HepG2 (cell line): ENCODE results near the gene LBX2. TPM values are rescaled to one million over a fixed set of nuclear protein-coding genes. Genes with fewer than 3 reads are reported as not detected.
A peak's percentile ranks its signal among the peaks of the same experiment; 100 is the strongest.

Source experiments
- ATAC-seq: fragments of 200-7000 bp; cut with Tn5 transposase; 3 replicates; pipeline ENCODE4 v1.9.1; 2020; ENCODE audit warnings: mild to moderate bottlenecking, moderate library complexity
- BruUV-seq: library from RNA; stranded (reverse); fragments of 400-500 nt; replicated peaks from 2 replicates; lab custom pipeline; 2021; lab: Mats Ljungman, UMichigan
- CTCF ChIA-PET: fragments of 300-600 bp; formaldehyde crosslinking; extraction: SDS; loops from one replicate; lab custom pipeline; 2021; ENCODE audit warnings: low total read pairs, inconsistent platforms, low intra/inter-chr PET ratio; lab: Yijun Ruan, JAX
- POLR2A ChIA-PET: fragments of 350-600 bp; sonication (Branson Sonifier 250); formaldehyde crosslinking; loops from one replicate; lab custom pipeline; 2020; ENCODE audit warnings: antibody characterized with exemption, inconsistent platforms; lab: Yijun Ruan, JAX
- DNase-seq: peaks from one replicate; pipeline ENCODE4 v3.0.0-alpha.2; 2015; ENCODE audit warnings: low spot score
- FAIRE-seq: peaks from 3 replicates; lab custom pipeline; 2011; peaks lifted over from hg19 to GRCh38; lab: Jason Lieb, UNC
- H2AFZ ChIP-seq: one replicate; pipeline ENCODE4 v1.6.1; 2011; ENCODE audit warnings: low read length, inconsistent platforms
- H3K27ac ChIP-seq: fragments of 300-600 bp; 3 replicates; pipeline ENCODE4 v1.8.0; 2011; ENCODE audit warnings: mixed run types, mild to moderate bottlenecking, mixed read lengths, low read length, inconsistent platforms; ENCODE audit not compliant: insufficient read depth; ENCODE audit errors: extremely low read length
- H3K27me3 ChIP-seq, 2 experiments: fragments of 200-600 bp in 1 of 2; 2 replicates in 1 of 2; 3 replicates in 1 of 2; pipeline versions ENCODE4 v1.6.0 to v1.8.0; 2011; ENCODE audit warnings: low read length in 2 of 2, mild to moderate bottlenecking in 2 of 2, moderate library complexity in 2 of 2, inconsistent platforms in 1 of 2; ENCODE audit not compliant: insufficient read depth in 2 of 2, control insufficient read depth in 1 of 2
- H3K36me3 ChIP-seq, 2 experiments: fragments of 200-600 bp in 1 of 2; replicated peaks in 1 of 2; 2 replicates in 1 of 2; 3 replicates in 1 of 2; pipeline versions ENCODE4 v1.5.1 to v1.8.0; 2011; ENCODE audit warnings: low read length in 2 of 2, inconsistent platforms in 1 of 2; ENCODE audit not compliant: insufficient read depth in 2 of 2, control insufficient read depth in 1 of 2
- H3K4me1 ChIP-seq: 2 replicates; pipeline ENCODE4 v1.5.1; 2012; ENCODE audit warnings: low read length, inconsistent platforms; ENCODE audit not compliant: insufficient read depth
- H3K4me2 ChIP-seq: 2 replicates; pipeline ENCODE4 v1.6.0; 2011; ENCODE audit warnings: low read depth, low read length, inconsistent platforms
- H3K4me3 ChIP-seq, 3 experiments: fragments of 200-600 bp in 1 of 3; sonication (generic), shearing (Covaris generic) in 1 of 3; replicated peaks in 1 of 3; 2 replicates each; pipeline ENCODE4 v1.5.1; 2011 to 2016; ENCODE audit warnings: low read length in 3 of 3, inconsistent platforms in 2 of 3, low read depth in 2 of 3, mild to moderate bottlenecking in 2 of 3, control low read depth in 1 of 3, mixed read lengths in 1 of 3; ENCODE audit not compliant: insufficient read depth in 1 of 3
- H3K79me2 ChIP-seq: one replicate; pipeline ENCODE4 v1.6.1; 2011; ENCODE audit warnings: low read length, inconsistent platforms; ENCODE audit not compliant: insufficient read depth
- H3K9ac ChIP-seq: 2 replicates; pipeline ENCODE4 v1.6.0; 2011; ENCODE audit warnings: mild to moderate bottlenecking, low read depth, low read length, inconsistent platforms; ENCODE audit not compliant: insufficient read depth
- H3K9me3 ChIP-seq: 2 replicates; pipeline ENCODE4 v1.5.1; 2012; ENCODE audit warnings: mild to moderate bottlenecking, low read length
- H4K20me1 ChIP-seq: 2 replicates; pipeline ENCODE4 v1.6.0; 2011; ENCODE audit warnings: inconsistent platforms, mild to moderate bottlenecking, low read length, moderate library complexity; ENCODE audit not compliant: insufficient read depth
- CC2D1A ChIP-seq: sonication (generic); formaldehyde crosslinking; IDR thresholded peaks from 2 replicates; pipeline ENCODE4 v1.8.1; 2023; ENCODE audit warnings: mild to moderate bottlenecking, missing genetic modification reagents
- EHMT2 ChIP-seq: fragments of 200-600 bp; sonication (generic); IDR thresholded peaks from 2 replicates; pipeline ENCODE4 v1.7.0; 2017; ENCODE audit warnings: antibody characterized with exemption, low read depth, low read length, borderline replicate concordance
- JDP2 ChIP-seq: sonication (generic); formaldehyde crosslinking; IDR thresholded peaks from 2 replicates; pipeline ENCODE4 v1.8.1; 2022; ENCODE audit warnings: missing genetic modification reagents, borderline replicate concordance
- JUND ChIP-seq: sonication (generic); formaldehyde crosslinking; IDR thresholded peaks from 2 replicates; pipeline ENCODE4 v1.8.0; 2022; ENCODE audit warnings: mild to moderate bottlenecking, missing genetic modification reagents
- NFIC ChIP-seq: IDR thresholded peaks from 2 replicates; pipeline ENCODE4 v1.6.1; 2012; ENCODE audit warnings: mild to moderate bottlenecking, low read length, inconsistent platforms
- POGK ChIP-seq: sonication (generic); formaldehyde crosslinking; conservative IDR thresholded peaks from 2 replicates; pipeline ENCODE4 v1.8.0; 2022; ENCODE audit warnings: mild to moderate bottlenecking, moderate library complexity, missing genetic modification reagents
- TRIM24 ChIP-seq: sonication (generic); formaldehyde crosslinking; IDR thresholded peaks from 2 replicates; pipeline ENCODE4 v1.8.0; 2022; ENCODE audit warnings: mild to moderate bottlenecking, missing genetic modification reagents
- ZBTB14 ChIP-seq: sonication (generic); formaldehyde crosslinking; IDR thresholded peaks from 2 replicates; pipeline ENCODE4 v1.4.0; 2020; ENCODE audit warnings: missing genetic modification reagents
- ZNF263 ChIP-seq: sonication (generic); formaldehyde crosslinking; IDR thresholded peaks from 2 replicates; pipeline ENCODE4 v1.4.0; 2020; ENCODE audit warnings: missing genetic modification reagents
- ZNF713 ChIP-seq: sonication (generic); formaldehyde crosslinking; IDR thresholded peaks from 2 replicates; pipeline ENCODE4 v1.4.0; 2020; ENCODE audit warnings: mild to moderate bottlenecking, missing genetic modification reagents
- ZNF891 ChIP-seq: sonication (generic); formaldehyde crosslinking; IDR thresholded peaks from 2 replicates; pipeline ENCODE4 v1.5.0; 2020; ENCODE audit warnings: mild to moderate bottlenecking, missing genetic modification reagents
- WGBS: methylation state at CpG from one replicate; pipeline ENCODE4 v1.1.6; 2017; ENCODE audit warnings: low lambda C conversion rate; 5-methylcytosine and 5-hydroxymethylcytosine counted together
- in situ Hi-C: cut with HindIII; loops from 2 replicates; pipeline ENCODE4 v1.10.0; 2017; ENCODE audit warnings: low pct_unique_long_range_greater_than_20kb; ENCODE audit not compliant: extremely low pct_ligation_motif_present
- intact Hi-C: fragments of 100-400 bp; cut with micrococcal nuclease; formaldehyde crosslinking; loops from one replicate; pipeline ENCODE4 v1.10.0; 2022; ENCODE audit not compliant: unreplicated experiment
- polyA plus RNA-seq, 8 experiments: library from polyadenylated mRNA; depleted of rRNA in 3 of 8; stranded (reverse) in 7 of 8; unstranded in 1 of 8; fragments of >200 nt; fragmentation: Illumina TruSeq in 4 of 8; extraction: Trizol in 4 of 8; gene quantifications; 2 replicates each; pipeline versions ENCODE4 v1.2.1 to v1.2.3, GENCODE V29; 2011 to 2016; ENCODE audit warnings: low read depth in 4 of 8, missing spikeins in 1 of 8, mixed read lengths in 1 of 8; ENCODE audit not compliant: insufficient read depth in 1 of 8
- total RNA-seq, 5 experiments: library from RNA; depleted of rRNA; stranded (reverse); fragments of >200 nt; fragmentation: Illumina TruSeq; extraction: Trizol; gene quantifications; 2 replicates each; pipeline ENCODE4 v1.2.3, GENCODE V29; 2016; ENCODE audit warnings: low read depth in 1 of 5
- TF ChIP-seq, protein P1 (sequence below): sonication (generic); formaldehyde crosslinking; IDR thresholded peaks from 2 replicates; pipeline ENCODE4 v1.5.0; 2020; ENCODE audit warnings: mild to moderate bottlenecking, low read depth, missing genetic modification reagents, borderline replicate concordance
- TF ChIP-seq, protein P2 (sequence below): sonication (generic); formaldehyde crosslinking; IDR thresholded peaks from 2 replicates; pipeline ENCODE4 v1.4.0; 2020; ENCODE audit warnings: missing genetic modification reagents
- TF ChIP-seq, protein P3 (sequence below): sonication (generic); formaldehyde crosslinking; IDR thresholded peaks from 2 replicates; pipeline ENCODE4; 2020; ENCODE audit warnings: missing genetic modification reagents, mild to moderate bottlenecking, borderline replicate concordance

LBX2 gene
- total and polyA plus RNA-seq, 2 of the 13 experiments (the other 11 are each of a cell fraction or from before 2014, with no cell fraction given), result 6.4 to 8.1 TPM

DNA sequence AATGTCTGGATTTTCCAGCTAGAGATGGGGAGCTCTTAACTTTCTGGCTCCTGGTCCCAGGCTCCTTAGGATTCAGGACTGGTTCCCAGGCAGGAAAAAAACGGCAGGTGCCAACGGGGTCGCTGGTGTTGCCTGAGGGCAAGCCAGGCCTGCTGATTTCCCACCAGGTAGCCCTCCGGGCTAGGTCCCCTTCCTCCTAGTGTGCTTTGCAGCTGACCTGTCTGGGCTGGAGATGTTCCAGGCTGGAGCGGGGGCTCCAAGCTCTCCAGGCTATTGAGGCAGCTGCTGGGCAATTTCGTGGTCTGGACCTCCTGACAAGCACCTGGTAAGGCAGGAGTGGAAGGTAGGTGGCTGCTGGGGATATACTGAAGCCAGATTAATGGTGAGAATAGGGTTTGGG lies 24.9 kb downstream of the LBX2 start (continued):
- TF ChIP-seq POGK (CRISPR knock-in tag), result no peak
- TF ChIP-seq, all 625 proteins: peak for 3

GRCh38 chr2:74472945-74473258 lies 26.5 kb downstream of the LBX2 start:
- peak overlapping the region; percentile 86 for H3K9ac ChIP-seq
- FAIRE-seq (no peak), DNase-seq (no peak), ATAC-seq (peak; percentile 0; the same call in 1 of the 3 replicates)
- POLR2A ChIA-PET, result interaction anchor here (0.8 to 20.6 kb wide), 15 partner anchors 9 to 274 kb away, joined by 3 to 795 read pairs (median 12); partner anchors contain the start of genes AUP1, CCDC142, DQX1 and HTRA2
- H3K79me2 ChIP-seq, result peaks cover 7% of the 10 kb centered on the region
- H3K9me3 ChIP-seq, result no peaks in the 10 kb centered on the region
- peak overlapping the region; percentile 67 to 91 (median 83) for H3K4me3 ChIP-seq
- H3K4me1 ChIP-seq, result peaks cover 52% of the 10 kb centered on the region
- H3K27me3 ChIP-seq, result no peaks in the 10 kb centered on the region; a peak in 1 of 5 replicates
- WGBS, result 3% methylated on average over 7 of the region's 7 CpGs
- no peaks in the 10 kb centered on the region for H4K20me1 ChIP-seq
- H2AFZ ChIP-seq, result peak overlapping the region; percentile 21
- in situ Hi-C loops, result no loop called here
- CTCF ChIA-PET, result no interaction called here
- peak overlapping the region; percentile 83 for H3K27ac ChIP-seq
- H3K4me2 ChIP-seq, result peak overlapping the region; percentile 95
- TSS peak; percentile 90 for BruUV-seq
- peaks cover 7 to 20% of the 10 kb centered on the region in 2 experiments for H3K36me3 ChIP-seq
- intact Hi-C loops, result loop anchor here (1.0 to 2.0 kb wide), 2 partner anchors 14 to 56 kb away; partner anchors contain the start of genes AUP1, HTRA2 and WBP1
- no peak for TF ChIP-seq ZNF713 (CRISPR knock-in tag)
- TF ChIP-seq JUND (CRISPR knock-in tag), result no peak
- no peak for TF ChIP-seq ZBTB14 (CRISPR knock-in tag)
- TF ChIP-seq, protein P1, sequence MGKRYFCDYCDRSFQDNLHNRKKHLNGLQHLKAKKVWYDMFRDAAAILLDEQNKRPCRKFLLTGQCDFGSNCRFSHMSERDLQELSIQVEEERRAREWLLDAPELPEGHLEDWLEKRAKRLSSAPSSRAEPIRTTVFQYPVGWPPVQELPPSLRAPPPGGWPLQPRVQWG (CRISPR knock-in tag), result no peak
- TF ChIP-seq, protein P2, sequence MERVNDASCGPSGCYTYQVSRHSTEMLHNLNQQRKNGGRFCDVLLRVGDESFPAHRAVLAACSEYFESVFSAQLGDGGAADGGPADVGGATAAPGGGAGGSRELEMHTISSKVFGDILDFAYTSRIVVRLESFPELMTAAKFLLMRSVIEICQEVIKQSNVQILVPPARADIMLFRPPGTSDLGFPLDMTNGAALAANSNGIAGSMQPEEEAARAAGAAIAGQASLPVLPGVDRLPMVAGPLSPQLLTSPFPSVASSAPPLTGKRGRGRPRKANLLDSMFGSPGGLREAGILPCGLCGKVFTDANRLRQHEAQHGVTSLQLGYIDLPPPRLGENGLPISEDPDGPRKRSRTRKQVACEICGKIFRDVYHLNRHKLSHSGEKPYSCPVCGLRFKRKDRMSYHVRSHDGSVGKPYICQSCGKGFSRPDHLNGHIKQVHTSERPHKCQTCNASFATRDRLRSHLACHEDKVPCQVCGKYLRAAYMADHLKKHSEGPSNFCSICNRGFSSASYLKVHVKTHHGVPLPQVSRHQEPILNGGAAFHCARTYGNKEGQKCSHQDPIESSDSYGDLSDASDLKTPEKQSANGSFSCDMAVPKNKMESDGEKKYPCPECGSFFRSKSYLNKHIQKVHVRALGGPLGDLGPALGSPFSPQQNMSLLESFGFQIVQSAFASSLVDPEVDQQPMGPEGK (CRISPR knock-in tag), result no peak
- TF ChIP-seq ZNF891 (CRISPR knock-in tag), result no peak
- 0 out of 2 replicates have a peak, but pooled peaks have one; percentile 43 for TF ChIP-seq NFIC
- TF ChIP-seq TRIM24 (CRISPR knock-in tag), result no peak
- TF ChIP-seq JDP2, result no peak
- TF ChIP-seq CC2D1A (CRISPR knock-in tag), result no peak
- TF ChIP-seq EHMT2, result no peak
- peak; percentile 80 for TF ChIP-seq ZNF263 (CRISPR knock-in tag)
- TF ChIP-seq, protein P3, sequence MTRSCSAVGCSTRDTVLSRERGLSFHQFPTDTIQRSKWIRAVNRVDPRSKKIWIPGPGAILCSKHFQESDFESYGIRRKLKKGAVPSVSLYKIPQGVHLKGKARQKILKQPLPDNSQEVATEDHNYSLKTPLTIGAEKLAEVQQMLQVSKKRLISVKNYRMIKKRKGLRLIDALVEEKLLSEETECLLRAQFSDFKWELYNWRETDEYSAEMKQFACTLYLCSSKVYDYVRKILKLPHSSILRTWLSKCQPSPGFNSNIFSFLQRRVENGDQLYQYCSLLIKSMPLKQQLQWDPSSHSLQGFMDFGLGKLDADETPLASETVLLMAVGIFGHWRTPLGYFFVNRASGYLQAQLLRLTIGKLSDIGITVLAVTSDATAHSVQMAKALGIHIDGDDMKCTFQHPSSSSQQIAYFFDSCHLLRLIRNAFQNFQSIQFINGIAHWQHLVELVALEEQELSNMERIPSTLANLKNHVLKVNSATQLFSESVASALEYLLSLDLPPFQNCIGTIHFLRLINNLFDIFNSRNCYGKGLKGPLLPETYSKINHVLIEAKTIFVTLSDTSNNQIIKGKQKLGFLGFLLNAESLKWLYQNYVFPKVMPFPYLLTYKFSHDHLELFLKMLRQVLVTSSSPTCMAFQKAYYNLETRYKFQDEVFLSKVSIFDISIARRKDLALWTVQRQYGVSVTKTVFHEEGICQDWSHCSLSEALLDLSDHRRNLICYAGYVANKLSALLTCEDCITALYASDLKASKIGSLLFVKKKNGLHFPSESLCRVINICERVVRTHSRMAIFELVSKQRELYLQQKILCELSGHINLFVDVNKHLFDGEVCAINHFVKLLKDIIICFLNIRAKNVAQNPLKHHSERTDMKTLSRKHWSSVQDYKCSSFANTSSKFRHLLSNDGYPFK, result no peak
